NB4 (cell line): Measurements from ENCODE around the gene CUL4A.
"Not testable (repeated sequence)": the region's sequence is repeated elsewhere in the genome, so short reads cannot be mapped to it uniquely, and the experiment has no call there.

Experiments used
- DNase-seq: peaks from one replicate; pipeline ENCODE4 v3.0.0; 2010; ENCODE audit warnings: low read depth
- H3K4me3 ChIP-seq: one replicate; pipeline ENCODE4 v1.5.1; 2011; ENCODE audit warnings: mild to moderate bottlenecking, low read depth, low read length, moderate library complexity
- MYC ChIP-seq: IDR thresholded peaks from 2 replicates; pipeline ENCODE4 v1.6.1; 2011; ENCODE audit warnings: low read depth, low read length
- POLR2A ChIP-seq: IDR thresholded peaks from 2 replicates; pipeline ENCODE4 v1.6.1; 2011; ENCODE audit warnings: mild to moderate bottlenecking; ENCODE audit not compliant: insufficient read length; ENCODE audit errors: extremely low read depth
- TF ChIP-seq, protein P1 (sequence below): IDR thresholded peaks from 2 replicates; pipeline ENCODE4 v1.6.1; 2011; ENCODE audit warnings: low read depth, low read length
- TF ChIP-seq, protein P2 (sequence below): IDR thresholded peaks from one replicate; pipeline ENCODE4 v1.5.1; 2012; ENCODE audit warnings: low read depth, low read length

Gene CUL4A

DNA sequence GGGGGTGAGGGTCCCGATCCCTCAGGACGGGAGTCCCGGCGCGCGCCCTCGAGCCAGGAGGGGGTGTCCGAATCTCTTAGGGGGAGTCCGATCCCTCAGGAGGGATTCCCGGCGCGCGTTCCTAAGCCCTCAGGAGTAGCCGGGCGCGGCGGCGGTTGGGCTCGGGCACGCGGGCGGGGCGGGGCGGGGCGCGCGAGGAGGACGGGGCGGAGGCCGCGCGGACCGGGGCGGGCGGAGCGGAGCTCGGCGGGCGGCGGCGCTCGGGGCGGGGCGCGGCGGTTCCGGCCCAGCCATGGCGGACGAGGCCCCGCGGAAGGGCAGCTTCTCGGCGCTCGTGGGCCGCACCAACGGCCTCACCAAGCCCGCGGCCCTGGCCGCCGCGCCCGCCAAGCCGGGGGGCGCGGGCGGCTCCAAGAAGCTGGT, at the start of gene CUL4A:
TSS of gene CUL4A (plus strand) at position 278 of the 423 bp plus-strand sequence. CDS start at position 293, 15 bp downstream.
- H3K4me3 ChIP-seq: peak within 1 kb of the TSS; percentile 91
- TF ChIP-seq MYC (no peak; the same call in 1 of the 2 replicates), POLR2A (peak; percentile 52)
- TF ChIP-seq, protein P1, sequence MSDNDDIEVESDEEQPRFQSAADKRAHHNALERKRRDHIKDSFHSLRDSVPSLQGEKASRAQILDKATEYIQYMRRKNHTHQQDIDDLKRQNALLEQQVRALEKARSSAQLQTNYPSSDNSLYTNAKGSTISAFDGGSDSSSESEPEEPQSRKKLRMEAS: no peak
- TF ChIP-seq, protein P2, sequence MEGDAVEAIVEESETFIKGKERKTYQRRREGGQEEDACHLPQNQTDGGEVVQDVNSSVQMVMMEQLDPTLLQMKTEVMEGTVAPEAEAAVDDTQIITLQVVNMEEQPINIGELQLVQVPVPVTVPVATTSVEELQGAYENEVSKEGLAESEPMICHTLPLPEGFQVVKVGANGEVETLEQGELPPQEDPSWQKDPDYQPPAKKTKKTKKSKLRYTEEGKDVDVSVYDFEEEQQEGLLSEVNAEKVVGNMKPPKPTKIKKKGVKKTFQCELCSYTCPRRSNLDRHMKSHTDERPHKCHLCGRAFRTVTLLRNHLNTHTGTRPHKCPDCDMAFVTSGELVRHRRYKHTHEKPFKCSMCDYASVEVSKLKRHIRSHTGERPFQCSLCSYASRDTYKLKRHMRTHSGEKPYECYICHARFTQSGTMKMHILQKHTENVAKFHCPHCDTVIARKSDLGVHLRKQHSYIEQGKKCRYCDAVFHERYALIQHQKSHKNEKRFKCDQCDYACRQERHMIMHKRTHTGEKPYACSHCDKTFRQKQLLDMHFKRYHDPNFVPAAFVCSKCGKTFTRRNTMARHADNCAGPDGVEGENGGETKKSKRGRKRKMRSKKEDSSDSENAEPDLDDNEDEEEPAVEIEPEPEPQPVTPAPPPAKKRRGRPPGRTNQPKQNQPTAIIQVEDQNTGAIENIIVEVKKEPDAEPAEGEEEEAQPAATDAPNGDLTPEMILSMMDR: no peak
- DNase-seq: peak; percentile 86

DNA sequence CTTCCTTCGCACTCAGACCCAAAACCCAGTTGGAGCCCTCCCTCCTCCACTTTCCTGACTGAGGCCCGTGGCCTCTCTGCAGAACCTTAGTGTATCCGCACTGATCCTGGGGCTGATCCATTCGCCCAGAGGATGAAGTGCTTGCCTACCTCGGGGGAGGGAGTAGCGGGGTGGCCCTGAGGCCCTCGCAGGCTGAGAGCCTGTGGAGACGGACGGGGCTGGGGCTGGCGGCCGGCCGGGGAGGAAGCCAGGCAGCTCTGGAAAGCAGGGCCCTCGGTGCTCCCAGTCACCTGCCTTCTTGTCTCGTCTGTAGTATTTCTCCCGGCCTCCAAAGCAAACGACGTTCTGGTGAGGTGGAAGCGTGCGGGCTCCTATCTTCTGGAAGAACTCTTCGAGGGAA, 49.7 kb upstream of the CUL4A start:
- no peak overlapping the region for H3K4me3 ChIP-seq
- no peak for TF ChIP-seq MYC
- TF ChIP-seq, protein P2: no peak
- TF ChIP-seq POLR2A: no peak
- TF ChIP-seq, protein P1: no peak
- no peak for DNase-seq

DNA sequence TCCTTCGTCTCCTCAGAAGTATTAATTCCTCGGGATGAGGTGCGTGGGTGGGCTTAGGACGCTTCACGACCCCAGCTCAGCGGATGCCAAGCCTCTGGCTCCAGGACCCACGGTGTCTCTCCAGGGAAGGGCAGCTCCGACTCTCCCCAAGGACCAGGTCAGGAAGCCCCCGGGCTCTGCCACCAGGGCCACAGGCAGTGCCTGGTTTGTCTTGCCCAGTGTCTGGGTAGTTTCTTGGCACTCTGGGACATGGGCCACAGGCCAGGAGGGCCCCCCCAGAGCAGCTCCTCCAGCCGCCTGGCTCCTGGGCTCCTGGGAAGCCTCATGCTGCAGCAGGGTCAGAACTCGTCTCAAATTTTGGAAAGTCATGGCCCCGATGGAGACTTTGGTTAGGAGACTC, 48.4 kb upstream of the CUL4A start:
- DNase-seq: no peak
- no peak overlapping the region for H3K4me3 ChIP-seq
- TF ChIP-seq MYC: no peak
- TF ChIP-seq, protein P1: no peak

DNA sequence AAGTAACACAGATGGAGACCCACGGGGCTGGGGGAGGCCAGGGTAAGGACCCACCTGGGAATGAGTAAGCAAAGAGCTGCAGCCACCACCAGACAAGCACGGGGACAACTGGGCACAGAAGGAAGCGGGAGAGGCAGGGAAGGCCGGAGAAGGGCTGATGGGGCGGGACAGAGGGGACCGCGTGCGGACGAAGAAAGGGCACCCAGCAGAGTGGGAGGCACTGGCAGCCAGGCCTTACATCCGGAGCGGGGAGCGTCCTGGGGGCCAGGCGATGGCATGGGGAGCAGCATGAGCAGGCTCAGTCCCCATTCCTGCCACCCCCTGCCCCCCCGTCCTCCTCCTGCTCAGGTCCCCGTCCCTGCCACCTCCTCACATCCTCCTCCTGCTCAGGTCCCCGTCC, 48.0 kb upstream of the CUL4A start:
- no peak for DNase-seq
- H3K4me3 ChIP-seq: no peak overlapping the region
- TF ChIP-seq, protein P1: no peak
- TF ChIP-seq POLR2A: no peak
- TF ChIP-seq MYC: no peak
- TF ChIP-seq, protein P2: no peak

DNA sequence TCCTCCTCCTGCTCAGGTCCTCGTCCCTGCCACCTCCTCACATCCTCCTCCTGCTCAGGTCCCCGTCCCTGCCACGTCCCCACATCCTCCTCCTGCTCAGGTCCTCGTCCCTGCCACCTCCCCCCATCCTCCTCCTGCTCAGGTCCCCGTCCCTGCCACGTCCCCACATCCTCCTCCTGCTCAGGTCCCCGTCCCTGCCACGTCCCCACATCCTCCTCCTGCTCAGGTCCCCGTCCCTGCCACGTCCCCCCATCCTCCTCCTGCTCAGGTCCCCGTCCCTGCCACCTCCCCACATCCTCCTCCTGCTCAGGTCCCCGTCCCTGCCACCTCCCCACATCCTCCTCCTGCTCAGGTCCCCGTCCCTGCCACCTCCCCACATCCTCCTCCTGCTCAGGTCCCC, 47.4 kb upstream of the CUL4A start:
- DNase-seq, H3K4me3 ChIP-seq: not testable (repeated sequence)

DNA sequence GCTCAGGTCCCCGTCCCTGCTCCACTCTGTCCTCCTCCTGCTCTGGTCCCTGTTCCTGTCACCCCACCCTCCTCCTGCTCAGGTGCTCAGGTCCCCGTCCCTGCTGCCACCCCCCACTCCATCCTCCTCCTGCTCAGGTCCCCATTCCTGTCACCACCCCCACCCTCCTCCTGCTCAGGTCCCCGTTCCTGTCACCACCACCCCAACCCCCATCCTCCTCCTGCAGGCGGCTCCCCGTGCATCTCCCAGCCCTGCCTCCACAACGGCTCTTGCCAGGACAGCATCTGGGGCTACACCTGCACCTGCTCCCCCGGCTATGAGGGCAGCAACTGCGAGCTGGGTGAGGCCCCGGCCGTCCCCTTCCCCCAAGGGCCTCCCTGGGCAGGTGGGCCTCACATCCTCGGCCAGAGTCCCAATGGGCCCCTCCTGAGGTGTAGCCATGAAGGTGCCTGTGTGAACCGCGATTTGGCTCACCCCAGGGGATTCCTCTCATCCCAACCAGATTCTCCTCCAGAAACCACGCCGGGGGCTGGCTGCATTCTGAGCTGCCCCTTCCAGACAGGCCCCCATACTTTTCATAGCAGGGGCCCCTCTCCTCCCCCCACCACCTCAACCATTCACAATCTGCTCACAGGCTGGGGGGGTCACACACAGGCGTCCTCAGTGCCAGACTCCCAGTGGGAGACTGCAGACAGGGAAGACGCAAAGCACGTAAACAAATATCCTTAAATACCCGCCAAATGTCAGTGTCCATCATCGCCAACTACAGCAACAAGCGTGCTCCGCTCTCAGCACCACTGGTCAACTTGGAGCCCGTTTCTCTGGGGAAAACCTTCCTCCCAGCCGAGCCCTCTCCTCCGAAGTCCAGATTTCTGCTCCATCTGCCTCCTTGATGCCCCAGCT, 46.4 kb upstream of the CUL4A start:
- no peak overlapping the region for H3K4me3 ChIP-seq
- no peak for DNase-seq

More for the DNA sequence above, 46.4 kb upstream of the CUL4A start:
- TF ChIP-seq MYC: no peak
- no peak for TF ChIP-seq POLR2A
- TF ChIP-seq, protein P1: no peak
- TF ChIP-seq, protein P2: no peak
